ENCODE measurements around the gene RASL11B.

DNA sequence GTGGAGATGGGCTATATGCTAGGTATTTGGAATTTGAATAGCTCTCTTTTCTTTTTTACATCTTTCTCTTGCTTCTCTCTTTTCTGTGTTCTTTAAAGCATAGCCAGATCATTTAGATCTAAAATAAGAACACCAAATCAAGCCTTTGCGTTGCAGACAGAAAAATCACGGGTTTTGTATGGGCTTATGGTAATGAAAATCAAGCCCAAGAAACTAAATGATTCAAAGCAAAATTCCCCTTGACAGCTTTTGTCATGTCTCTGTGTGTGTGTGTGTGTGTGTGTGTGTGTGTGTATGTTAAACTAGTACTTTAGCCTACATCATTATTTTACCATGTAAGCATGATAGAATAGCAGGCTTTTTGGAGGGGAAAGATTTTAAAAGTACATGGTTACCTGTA, 1.8 kb upstream of the RASL11B start:
- TF ChIP-seq, protein P1, sequence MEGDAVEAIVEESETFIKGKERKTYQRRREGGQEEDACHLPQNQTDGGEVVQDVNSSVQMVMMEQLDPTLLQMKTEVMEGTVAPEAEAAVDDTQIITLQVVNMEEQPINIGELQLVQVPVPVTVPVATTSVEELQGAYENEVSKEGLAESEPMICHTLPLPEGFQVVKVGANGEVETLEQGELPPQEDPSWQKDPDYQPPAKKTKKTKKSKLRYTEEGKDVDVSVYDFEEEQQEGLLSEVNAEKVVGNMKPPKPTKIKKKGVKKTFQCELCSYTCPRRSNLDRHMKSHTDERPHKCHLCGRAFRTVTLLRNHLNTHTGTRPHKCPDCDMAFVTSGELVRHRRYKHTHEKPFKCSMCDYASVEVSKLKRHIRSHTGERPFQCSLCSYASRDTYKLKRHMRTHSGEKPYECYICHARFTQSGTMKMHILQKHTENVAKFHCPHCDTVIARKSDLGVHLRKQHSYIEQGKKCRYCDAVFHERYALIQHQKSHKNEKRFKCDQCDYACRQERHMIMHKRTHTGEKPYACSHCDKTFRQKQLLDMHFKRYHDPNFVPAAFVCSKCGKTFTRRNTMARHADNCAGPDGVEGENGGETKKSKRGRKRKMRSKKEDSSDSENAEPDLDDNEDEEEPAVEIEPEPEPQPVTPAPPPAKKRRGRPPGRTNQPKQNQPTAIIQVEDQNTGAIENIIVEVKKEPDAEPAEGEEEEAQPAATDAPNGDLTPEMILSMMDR (IDR thresholded peaks at IDR 0.05; ENCODE audit: insufficient read depth, low read length) = no peak
- no peak for TF ChIP-seq POLR2AphosphoS5 (IDR thresholded peaks at IDR 0.05; ENCODE audit: low read depth)
- TF ChIP-seq GABPA (IDR thresholded peaks at IDR 0.05; ENCODE audit: low read depth) = no peak

All from HL-60 (cell line).